Hepatocyte (in vitro differentiated cells): ENCODE measurements around the gene CYP4F8.

Source experiments
- EZH2phosphoT487 ChIP-seq: fragments of 200-600 bp; sonication (generic); IDR thresholded peaks from one replicate; pipeline ENCODE4 v1.6.1; 2018; ENCODE audit warnings: antibody characterized with exemption, mild to moderate bottlenecking, low read depth, moderate library complexity; ENCODE audit not compliant: unreplicated experiment, severe bottlenecking
- TF ChIP-seq, protein P1 (sequence below): fragments of 200-600 bp; sonication (generic); IDR thresholded peaks from 2 replicates; pipeline ENCODE4 v1.5.1; 2016; ENCODE audit warnings: antibody characterized with exemption, mild to moderate bottlenecking; ENCODE audit not compliant: poor library complexity

DNA sequence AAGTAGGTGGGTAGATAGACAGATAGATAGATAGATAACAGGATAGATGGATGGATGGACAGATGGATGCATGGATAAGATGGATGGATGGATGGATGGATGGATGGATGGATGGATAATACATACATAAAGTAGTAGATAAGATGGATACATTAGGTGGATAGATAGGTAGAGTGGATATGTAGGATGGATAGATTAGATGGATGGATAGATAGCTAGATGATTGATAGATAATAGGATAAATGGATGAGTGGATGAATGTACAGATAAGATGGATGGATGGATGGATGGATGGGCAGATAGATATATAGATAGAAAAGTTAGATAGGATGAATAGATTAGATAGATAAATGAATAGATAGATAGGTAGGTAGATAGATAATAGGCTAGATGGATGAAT is 27.8 kb downstream of the CYP4F8 start:
- TF ChIP-seq, protein P1, sequence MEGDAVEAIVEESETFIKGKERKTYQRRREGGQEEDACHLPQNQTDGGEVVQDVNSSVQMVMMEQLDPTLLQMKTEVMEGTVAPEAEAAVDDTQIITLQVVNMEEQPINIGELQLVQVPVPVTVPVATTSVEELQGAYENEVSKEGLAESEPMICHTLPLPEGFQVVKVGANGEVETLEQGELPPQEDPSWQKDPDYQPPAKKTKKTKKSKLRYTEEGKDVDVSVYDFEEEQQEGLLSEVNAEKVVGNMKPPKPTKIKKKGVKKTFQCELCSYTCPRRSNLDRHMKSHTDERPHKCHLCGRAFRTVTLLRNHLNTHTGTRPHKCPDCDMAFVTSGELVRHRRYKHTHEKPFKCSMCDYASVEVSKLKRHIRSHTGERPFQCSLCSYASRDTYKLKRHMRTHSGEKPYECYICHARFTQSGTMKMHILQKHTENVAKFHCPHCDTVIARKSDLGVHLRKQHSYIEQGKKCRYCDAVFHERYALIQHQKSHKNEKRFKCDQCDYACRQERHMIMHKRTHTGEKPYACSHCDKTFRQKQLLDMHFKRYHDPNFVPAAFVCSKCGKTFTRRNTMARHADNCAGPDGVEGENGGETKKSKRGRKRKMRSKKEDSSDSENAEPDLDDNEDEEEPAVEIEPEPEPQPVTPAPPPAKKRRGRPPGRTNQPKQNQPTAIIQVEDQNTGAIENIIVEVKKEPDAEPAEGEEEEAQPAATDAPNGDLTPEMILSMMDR = no peak
- no peak for TF ChIP-seq EZH2phosphoT487
